ENCODE results near the gene HK2.

HK2 gene

DNA sequence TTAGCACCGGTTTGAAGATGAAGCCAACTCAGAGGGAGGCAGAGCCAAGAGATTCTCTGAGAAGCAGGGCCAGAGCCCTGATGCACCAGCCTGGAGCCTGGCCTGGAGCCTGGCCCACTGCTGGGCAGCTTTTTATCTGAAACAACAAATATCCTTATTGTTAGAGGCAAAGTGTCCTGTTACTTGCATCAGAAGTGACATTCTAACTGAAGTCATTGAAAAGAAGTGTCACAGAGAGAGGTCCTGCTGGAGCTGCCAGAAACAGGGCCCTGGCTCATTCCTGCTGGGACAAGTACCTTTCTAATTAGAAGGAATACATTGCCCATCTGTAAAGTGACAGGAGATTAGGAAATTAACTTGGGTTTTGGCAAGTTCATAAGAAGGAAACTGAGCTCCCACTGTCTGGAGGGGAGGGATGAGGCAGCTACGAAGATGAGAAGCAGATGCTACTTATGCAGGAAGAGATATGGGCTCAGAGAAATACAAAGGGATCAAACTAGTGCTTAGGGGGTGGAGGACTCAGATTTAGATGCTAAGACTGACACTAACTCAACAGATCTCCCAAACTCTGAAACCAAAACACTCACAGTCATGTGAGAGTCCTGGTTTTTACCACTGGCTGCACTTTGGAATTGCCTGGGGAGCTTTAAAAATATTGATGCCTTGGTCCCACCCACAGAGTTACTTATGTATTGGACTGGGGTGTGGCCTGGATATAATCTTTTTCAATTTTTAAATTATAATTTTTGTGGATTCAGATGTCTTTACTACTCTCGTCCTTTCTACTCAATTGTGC lies 11.0 kb upstream of the HK2 start:
- no peaks in the 10 kb centered on the region for H3K79me2 ChIP-seq (ENCODE audit: insufficient read depth, low read length)
- no peak for ATAC-seq (ENCODE audit: insufficient read depth, low read depth)
- H3K9ac ChIP-seq (ENCODE audit: low read depth, low read length) = no peak overlapping the region
- peaks cover 3% of the 10 kb centered on the region for H3K27me3 ChIP-seq (ENCODE audit: insufficient read depth, low read length, poor library complexity)
- no peak overlapping the region for H3K4me2 ChIP-seq (ENCODE audit: insufficient read depth, low read length)
- H2AFZ ChIP-seq (ENCODE audit: low read depth, low read length) = no peak overlapping the region
- no peaks in the 10 kb centered on the region for H4K20me1 ChIP-seq (ENCODE audit: insufficient read depth, low read length)
- no peaks in the 10 kb centered on the region for H3K4me1 ChIP-seq (ENCODE audit: insufficient read depth, low read length)
- no peak overlapping the region for H3K4me3 ChIP-seq (ENCODE audit: low read depth in 1 of 2, low read length in 2 of 2)
- H3K36me3 ChIP-seq (ENCODE audit: insufficient read depth, low read length) = no peaks in the 10 kb centered on the region
- H3K9me3 ChIP-seq (ENCODE audit: insufficient read depth, low read length, severe bottlenecking) = no peaks in the 10 kb centered on the region
- TF ChIP-seq EZH2 (IDR thresholded peaks at IDR 0.05; ENCODE audit: borderline replicate concordance, low read depth, low read length, severe bottlenecking) = no peak
- TF ChIP-seq, protein P1, sequence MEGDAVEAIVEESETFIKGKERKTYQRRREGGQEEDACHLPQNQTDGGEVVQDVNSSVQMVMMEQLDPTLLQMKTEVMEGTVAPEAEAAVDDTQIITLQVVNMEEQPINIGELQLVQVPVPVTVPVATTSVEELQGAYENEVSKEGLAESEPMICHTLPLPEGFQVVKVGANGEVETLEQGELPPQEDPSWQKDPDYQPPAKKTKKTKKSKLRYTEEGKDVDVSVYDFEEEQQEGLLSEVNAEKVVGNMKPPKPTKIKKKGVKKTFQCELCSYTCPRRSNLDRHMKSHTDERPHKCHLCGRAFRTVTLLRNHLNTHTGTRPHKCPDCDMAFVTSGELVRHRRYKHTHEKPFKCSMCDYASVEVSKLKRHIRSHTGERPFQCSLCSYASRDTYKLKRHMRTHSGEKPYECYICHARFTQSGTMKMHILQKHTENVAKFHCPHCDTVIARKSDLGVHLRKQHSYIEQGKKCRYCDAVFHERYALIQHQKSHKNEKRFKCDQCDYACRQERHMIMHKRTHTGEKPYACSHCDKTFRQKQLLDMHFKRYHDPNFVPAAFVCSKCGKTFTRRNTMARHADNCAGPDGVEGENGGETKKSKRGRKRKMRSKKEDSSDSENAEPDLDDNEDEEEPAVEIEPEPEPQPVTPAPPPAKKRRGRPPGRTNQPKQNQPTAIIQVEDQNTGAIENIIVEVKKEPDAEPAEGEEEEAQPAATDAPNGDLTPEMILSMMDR (IDR thresholded peaks at IDR 0.05; ENCODE audit: borderline replicate concordance, extremely low read depth, low read length, poor library complexity, severe bottlenecking) = no peak
- DNase-seq = no peak
- no peak overlapping the region for H3K27ac ChIP-seq (ENCODE audit: low read length)

DNA sequence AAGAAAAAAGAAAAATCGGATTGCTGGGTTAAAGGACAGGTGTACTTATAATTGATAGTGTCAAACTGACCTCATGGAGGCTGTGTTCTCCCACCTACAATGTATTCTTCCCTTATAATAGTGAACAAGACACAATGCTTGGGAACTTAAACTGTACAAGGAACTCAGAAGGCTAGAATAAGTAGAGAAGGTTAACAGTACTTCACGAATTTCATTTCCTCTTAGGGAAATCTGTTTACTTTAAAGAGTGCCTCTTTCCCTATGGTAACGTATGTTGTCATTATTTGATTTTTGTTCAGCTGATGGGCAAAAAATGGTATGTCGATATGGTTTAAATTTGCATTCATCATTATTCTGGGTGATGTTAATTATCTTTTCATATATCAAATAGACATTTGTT lies 9.2 kb upstream of the HK2 start:
- Histone ChIP-seq H3K27ac (ENCODE audit: low read length) (no peak overlapping the region), H3K9ac (ENCODE audit: low read depth, low read length) (no peak overlapping the region), H3K4me3 (ENCODE audit: low read depth in 1 of 2, low read length in 2 of 2) (no peak overlapping the region), H2AFZ (ENCODE audit: low read depth, low read length) (no peak overlapping the region), H3K4me2 (ENCODE audit: insufficient read depth, low read length) (no peak overlapping the region), H3K79me2 (ENCODE audit: insufficient read depth, low read length) (no peaks in the 10 kb centered on the region), H4K20me1 (ENCODE audit: insufficient read depth, low read length) (no peaks in the 10 kb centered on the region), H3K36me3 (ENCODE audit: insufficient read depth, low read length) (no peaks in the 10 kb centered on the region), H3K27me3 (ENCODE audit: insufficient read depth, low read length, poor library complexity) (peaks cover 3% of the 10 kb centered on the region), H3K9me3 (ENCODE audit: insufficient read depth, low read length, severe bottlenecking) (no peaks in the 10 kb centered on the region), H3K4me1 (ENCODE audit: insufficient read depth, low read length) (no peaks in the 10 kb centered on the region)
- no peak for ATAC-seq (ENCODE audit: insufficient read depth, low read depth)
- TF ChIP-seq EZH2 (IDR thresholded peaks at IDR 0.05; ENCODE audit: borderline replicate concordance, low read depth, low read length, severe bottlenecking) = no peak
- TF ChIP-seq, protein P1 (IDR thresholded peaks at IDR 0.05; ENCODE audit: borderline replicate concordance, extremely low read depth, low read length, poor library complexity, severe bottlenecking) = no peak
- no peak for DNase-seq

DNA sequence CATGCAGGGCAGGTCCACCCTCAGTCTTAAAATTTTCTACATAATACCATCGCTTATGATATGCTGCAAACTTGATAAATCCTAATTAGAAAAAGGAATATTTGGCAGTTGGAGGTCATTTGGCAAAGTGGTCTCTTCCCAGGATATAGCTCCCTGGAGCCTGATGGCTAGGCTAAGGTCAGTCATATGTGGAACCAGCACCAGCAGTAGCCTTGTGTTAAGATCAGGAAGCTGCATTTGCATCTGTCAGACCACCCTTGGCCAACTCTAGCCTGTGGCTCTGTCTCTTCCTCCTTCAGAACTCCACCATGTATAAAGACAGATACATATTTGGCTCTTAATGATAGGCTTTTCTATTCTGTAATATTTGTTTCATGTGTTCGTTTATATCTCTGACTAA lies 5.4 kb upstream of the HK2 start:
- TF ChIP-seq, protein P1 (IDR thresholded peaks at IDR 0.05; ENCODE audit: borderline replicate concordance, extremely low read depth, low read length, poor library complexity, severe bottlenecking) = no peak
- no peak for TF ChIP-seq EZH2 (IDR thresholded peaks at IDR 0.05; ENCODE audit: borderline replicate concordance, low read depth, low read length, severe bottlenecking)
- H2AFZ ChIP-seq (ENCODE audit: low read depth, low read length) = no peak overlapping the region
- peaks cover 3% of the 10 kb centered on the region; the same call in 1 of the 2 replicates for H3K79me2 ChIP-seq (ENCODE audit: insufficient read depth, low read length)
- no peak for DNase-seq
- H3K4me3 ChIP-seq (ENCODE audit: low read depth in 1 of 2, low read length in 2 of 2) = no peak overlapping the region
- no peak overlapping the region for H3K9ac ChIP-seq (ENCODE audit: low read depth, low read length)
- ATAC-seq (ENCODE audit: insufficient read depth, low read depth) = no peak
- no peaks in the 10 kb centered on the region for H3K36me3 ChIP-seq (ENCODE audit: insufficient read depth, low read length)
- no peaks in the 10 kb centered on the region for H3K9me3 ChIP-seq (ENCODE audit: insufficient read depth, low read length, severe bottlenecking)
- peaks cover 3% of the 10 kb centered on the region; the same call in 1 of the 2 replicates for H4K20me1 ChIP-seq (ENCODE audit: insufficient read depth, low read length)
- H3K27me3 ChIP-seq (ENCODE audit: insufficient read depth, low read length, poor library complexity) = peaks cover 3% of the 10 kb centered on the region
- H3K4me2 ChIP-seq (ENCODE audit: insufficient read depth, low read length) = no peak overlapping the region
- H3K27ac ChIP-seq (ENCODE audit: low read length) = no peak overlapping the region
- peaks cover 9% of the 10 kb centered on the region for H3K4me1 ChIP-seq (ENCODE audit: insufficient read depth, low read length)

Measured in DND-41 (cell line).